ENCODE data around the gene ZNF275. TPM values are rescaled to one million over a fixed set of nuclear protein-coding genes. Genes with fewer than 3 reads are reported as not detected.

Gene ZNF275
- total RNA-seq, 2 experiments from 2014 or later, result 11.3 to 11.5 TPM

- DNase-seq, result no peak
- ChIA-PET CTCF (no interaction called here), POLR2A (no interaction called here)
- Mint-ChIP-seq H3K9me3 (no peaks in the 10 kb centered on the region), H3K27ac (no peak within 1 kb of the TSS), H3K4me3 (no peak within 1 kb of the TSS), H3K27me3 (no peaks in the 10 kb centered on the region), H3K36me3 (no peaks in the 10 kb centered on the region), H3K4me1 (ENCODE audit: low read depth) (peaks cover 7% of the 10 kb centered on the region)
- intact Hi-C loops (cut with micrococcal nuclease), result no loop called here
Observed at GRCh38 chrX:153321381-153322124, 12.4 kb upstream of the ZNF275 start, which contains the start of gene PNMA6F. PNMA6F (minus strand) TSS chrX:153321767; CDS start chrX:153320674, 1,093 bp downstream.

- H3K36me3 Mint-ChIP-seq, result no peaks in the 10 kb centered on the region
- H3K27me3 Mint-ChIP-seq, result no peaks in the 10 kb centered on the region
- intact Hi-C loops (cut with micrococcal nuclease), result no loop called here
- no peaks in the 10 kb centered on the region for H3K9me3 Mint-ChIP-seq
- DNase-seq, result no peak
- no peak overlapping the region for H3K4me3 Mint-ChIP-seq
- peaks cover 7% of the 10 kb centered on the region for H3K4me1 Mint-ChIP-seq (ENCODE audit: low read depth)
- ChIA-PET POLR2A (no interaction called here), CTCF (no interaction called here)
- no peak overlapping the region for H3K27ac Mint-ChIP-seq
Observed at GRCh38 chrX:153327561-153327960, 6.4 kb upstream of the ZNF275 start.

DNA sequence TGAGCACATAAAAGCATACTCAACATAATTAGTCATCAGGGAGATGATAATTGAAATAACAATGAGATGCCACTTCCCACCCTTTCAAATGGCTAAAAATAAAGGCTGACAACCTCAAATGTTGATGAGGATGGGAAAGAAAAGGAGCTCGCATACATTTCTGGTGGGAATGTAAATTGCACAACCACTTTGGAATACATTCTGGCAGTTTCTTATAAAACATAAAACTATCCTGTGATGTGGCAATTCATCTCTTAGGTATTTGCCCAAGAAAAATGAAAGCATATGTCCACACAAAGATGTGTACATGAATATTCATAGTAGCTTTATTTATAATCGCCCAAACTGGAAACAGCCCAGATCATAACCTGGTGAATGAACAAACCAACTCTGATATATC, 687 bp upstream of the ZNF275 start:
- ChIA-PET CTCF (no interaction called here), POLR2A (no interaction called here)
- H3K27me3 Mint-ChIP-seq, result no peaks in the 10 kb centered on the region
- H3K27ac Mint-ChIP-seq, result no peak overlapping the region
- intact Hi-C loops (cut with micrococcal nuclease), result no loop called here
- H3K4me3 Mint-ChIP-seq, result peak overlapping the region; percentile 83
- H3K4me1 Mint-ChIP-seq (ENCODE audit: low read depth), result peaks cover 31% of the 10 kb centered on the region
- DNase-seq, result no peak
- H3K36me3 Mint-ChIP-seq, result peaks cover 10% of the 10 kb centered on the region
- H3K9me3 Mint-ChIP-seq, result no peaks in the 10 kb centered on the region

GRCh38 chrX:153334654-153335295, 822 bp downstream of the ZNF275 start:
- ChIA-PET CTCF (no interaction called here), POLR2A (no interaction called here)
- Mint-ChIP-seq H3K4me1 (ENCODE audit: low read depth) (peaks cover 41% of the 10 kb centered on the region), H3K9me3 (no peaks in the 10 kb centered on the region), H3K36me3 (peaks cover 20% of the 10 kb centered on the region), H3K27ac (peak overlapping the region; percentile 65), H3K27me3 (no peaks in the 10 kb centered on the region), H3K4me3 (peak overlapping the region; percentile 79)
- intact Hi-C loops (cut with micrococcal nuclease), result loop anchor here (1.0 to 5.0 kb wide), 2 partner anchors 36 to 392 kb away; no protein-coding TSS in a partner anchor
- no peak for DNase-seq

DNA sequence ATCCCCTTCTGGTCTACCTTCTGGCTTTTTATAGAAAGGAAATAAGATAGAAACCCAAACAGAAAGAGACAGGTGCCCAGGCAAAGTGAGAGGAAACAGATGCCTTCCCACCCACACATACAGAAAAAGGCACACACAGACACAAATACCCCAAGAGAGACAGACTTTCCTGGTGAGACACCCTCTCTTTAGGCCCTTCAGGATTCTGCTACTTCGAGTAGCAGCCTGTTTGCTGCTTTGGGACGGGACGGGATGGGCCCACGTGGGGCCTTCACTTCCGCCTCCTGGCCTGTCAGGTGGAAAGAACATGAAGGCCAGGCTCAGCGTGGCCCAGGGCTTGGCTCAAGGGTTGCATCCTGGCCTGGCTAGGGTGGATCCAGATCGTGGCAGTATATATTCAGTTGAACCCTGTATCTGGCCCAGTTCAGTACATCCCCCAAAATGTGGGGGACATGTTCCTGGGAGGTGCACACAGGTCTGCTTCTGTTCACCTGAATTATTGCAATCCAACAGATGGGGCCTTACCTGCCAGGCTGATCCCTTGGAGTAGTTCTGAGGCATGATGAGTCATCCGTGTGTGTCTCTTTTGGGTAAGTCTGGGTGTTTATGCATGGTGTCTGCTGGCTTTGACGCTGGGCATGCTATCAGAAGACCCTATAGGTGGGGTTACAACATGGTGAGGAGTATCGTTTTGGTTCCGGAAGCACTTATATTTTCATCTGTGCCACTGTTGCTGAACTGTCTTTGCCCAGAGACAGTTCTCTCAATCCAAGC, 2.4 kb downstream of the ZNF275 start:
- DNase-seq, result no peak
- intact Hi-C loops (cut with micrococcal nuclease), result loop anchor here (5.0 kb wide), 1 partner anchor 394 kb away; no protein-coding TSS in a partner anchor
- POLR2A ChIA-PET, result no interaction called here
- CTCF ChIA-PET, result no interaction called here
- H3K27me3 Mint-ChIP-seq, result no peaks in the 10 kb centered on the region
- peak overlapping the region; percentile 79 for H3K4me3 Mint-ChIP-seq
- no peaks in the 10 kb centered on the region for H3K9me3 Mint-ChIP-seq
- H3K27ac Mint-ChIP-seq, result peak overlapping the region; percentile 77
- peaks cover 50% of the 10 kb centered on the region for H3K4me1 Mint-ChIP-seq (ENCODE audit: low read depth)
- H3K36me3 Mint-ChIP-seq, result peaks cover 30% of the 10 kb centered on the region

GRCh38 chrX:153336988-153337387, 3.0 kb downstream of the ZNF275 start:
- intact Hi-C loops (cut with micrococcal nuclease), result loop anchor here (5.0 kb wide), 1 partner anchor 395 kb away; no protein-coding TSS in a partner anchor
- Mint-ChIP-seq H3K27me3 (no peaks in the 10 kb centered on the region), H3K4me3 (no peak overlapping the region), H3K36me3 (peaks cover 37% of the 10 kb centered on the region), H3K4me1 (ENCODE audit: low read depth) (peaks cover 57% of the 10 kb centered on the region), H3K9me3 (no peaks in the 10 kb centered on the region), H3K27ac (peak overlapping the region; percentile 77)
- no peak for DNase-seq
- ChIA-PET CTCF (no interaction called here), POLR2A (no interaction called here)

DNA sequence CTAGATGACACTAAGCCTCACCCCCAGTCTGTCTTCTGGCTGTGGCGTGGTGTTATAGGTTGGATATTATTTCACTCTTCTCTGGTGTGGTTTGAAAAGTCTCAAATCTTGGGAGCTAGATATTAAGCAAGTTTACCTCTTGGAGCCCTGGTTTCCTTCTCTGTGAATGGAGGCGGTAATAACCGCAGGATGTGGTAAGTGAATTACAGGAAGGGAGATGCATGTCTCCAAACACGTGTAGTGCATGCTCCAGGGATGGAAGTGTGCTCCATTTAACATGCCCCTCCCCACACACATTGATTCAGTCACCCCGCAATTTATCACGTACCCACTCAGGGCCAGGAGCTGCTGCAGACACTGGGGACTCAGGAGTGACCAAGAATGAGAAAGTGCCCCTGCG, 4.9 kb downstream of the ZNF275 start:
- CTCF ChIA-PET, result no interaction called here
- peaks cover 71% of the 10 kb centered on the region for H3K4me1 Mint-ChIP-seq (ENCODE audit: low read depth)
- intact Hi-C loops (cut with micrococcal nuclease), result loop anchor here (5.0 kb wide), 1 partner anchor 397 kb away; no protein-coding TSS in a partner anchor
- no peak for DNase-seq
- H3K27ac Mint-ChIP-seq, result peak overlapping the region; percentile 19
- H3K36me3 Mint-ChIP-seq, result peaks cover 44% of the 10 kb centered on the region
- H3K27me3 Mint-ChIP-seq, result no peaks in the 10 kb centered on the region
- POLR2A ChIA-PET, result interaction anchor here (1.0 kb wide), 1 partner anchor 11 kb away, joined by 3 read pairs; no protein-coding TSS in a partner anchor
- no peak overlapping the region for H3K4me3 Mint-ChIP-seq
- H3K9me3 Mint-ChIP-seq, result no peaks in the 10 kb centered on the region

- CTCF ChIA-PET, result no interaction called here
- H3K9me3 Mint-ChIP-seq, result no peaks in the 10 kb centered on the region
- H3K27ac Mint-ChIP-seq, result no peak overlapping the region
- no peak for DNase-seq
- POLR2A ChIA-PET, result no interaction called here
- intact Hi-C loops (cut with micrococcal nuclease), result loop anchor here (5.0 kb wide), 1 partner anchor 397 kb away; no protein-coding TSS in a partner anchor
- H3K36me3 Mint-ChIP-seq, result peaks cover 50% of the 10 kb centered on the region
- no peaks in the 10 kb centered on the region for H3K27me3 Mint-ChIP-seq
- no peak overlapping the region for H3K4me3 Mint-ChIP-seq
- peaks cover 73% of the 10 kb centered on the region for H3K4me1 Mint-ChIP-seq (ENCODE audit: low read depth)
Observed at GRCh38 chrX:153339662-153340061, 5.7 kb downstream of the ZNF275 start.

DNA sequence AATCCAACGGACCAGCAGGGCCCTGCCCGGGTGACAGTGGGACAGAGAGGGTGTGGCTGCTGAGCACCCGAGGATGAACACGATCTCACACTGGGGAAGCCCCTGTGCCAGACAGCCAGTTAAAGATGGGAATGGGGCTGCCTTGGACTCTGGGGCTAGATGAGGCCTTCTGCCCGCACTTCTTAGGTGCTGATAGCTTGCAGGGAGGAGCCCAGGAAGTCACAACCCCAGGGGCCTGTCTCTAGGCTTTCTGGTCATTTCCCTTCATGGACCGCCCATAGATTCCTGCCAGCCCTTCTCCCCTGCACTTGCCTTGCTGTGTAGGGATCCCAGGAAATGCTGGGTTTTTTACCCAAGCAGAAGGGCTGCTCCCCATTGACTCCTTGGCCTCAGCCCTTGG, 6.2 kb downstream of the ZNF275 start:
- POLR2A ChIA-PET, result no interaction called here
- peaks cover 73% of the 10 kb centered on the region for H3K4me1 Mint-ChIP-seq (ENCODE audit: low read depth)
- no peak overlapping the region for H3K27ac Mint-ChIP-seq
- DNase-seq, result no peak
- intact Hi-C loops (cut with micrococcal nuclease), result no loop called here
- H3K27me3 Mint-ChIP-seq, result no peaks in the 10 kb centered on the region
- peaks cover 55% of the 10 kb centered on the region for H3K36me3 Mint-ChIP-seq
- H3K9me3 Mint-ChIP-seq, result no peaks in the 10 kb centered on the region
- CTCF ChIA-PET, result no interaction called here
- no peak overlapping the region for H3K4me3 Mint-ChIP-seq

GRCh38 chrX:153342762-153343558, 9.0 kb downstream of the ZNF275 start:
- Mint-ChIP-seq H3K9me3 (no peaks in the 10 kb centered on the region), H3K4me3 (no peak overlapping the region), H3K4me1 (ENCODE audit: low read depth) (peaks cover 49% of the 10 kb centered on the region), H3K36me3 (peaks cover 59% of the 10 kb centered on the region), H3K27ac (peak overlapping the region; percentile 80), H3K27me3 (no peaks in the 10 kb centered on the region)
- CTCF ChIA-PET, result interaction anchor here (1.5 kb wide), 1 partner anchor 402 kb away, joined by 3 read pairs; no protein-coding TSS in a partner anchor
- intact Hi-C loops (cut with micrococcal nuclease), result no loop called here
- POLR2A ChIA-PET, result no interaction called here
- no peak for DNase-seq

GRCh38 chrX:153343674-153344073, 9.7 kb downstream of the ZNF275 start:
- CTCF ChIA-PET, result interaction anchor here (1.5 kb wide), 1 partner anchor 403 kb away, joined by 3 read pairs; no protein-coding TSS in a partner anchor
- Mint-ChIP-seq H3K4me3 (no peak overlapping the region), H3K4me1 (ENCODE audit: low read depth) (peaks cover 44% of the 10 kb centered on the region), H3K27ac (peak overlapping the region; percentile 80), H3K9me3 (no peaks in the 10 kb centered on the region), H3K27me3 (no peaks in the 10 kb centered on the region), H3K36me3 (peaks cover 56% of the 10 kb centered on the region)
- POLR2A ChIA-PET, result no interaction called here
- intact Hi-C loops (cut with micrococcal nuclease), result no loop called here
- no peak for DNase-seq
